Mesendoderm (in vitro differentiated cells): Measurements from ENCODE around the gene CAMSAP3. TPM values are rescaled to one million over a fixed set of nuclear protein-coding genes. Genes with fewer than 3 reads are reported as not detected.

Experiments
- DNase-seq: peaks from one replicate; pipeline ENCODE4 v3.0.0; 2013
- H2AK5ac ChIP-seq: 2 replicates; pipeline ENCODE4 v1.6.1; 2013; ENCODE audit warnings: low read length, inconsistent platforms
- H2BK120ac ChIP-seq: 2 replicates; pipeline ENCODE4 v1.6.1; 2013; ENCODE audit warnings: low read depth, mild to moderate bottlenecking, low read length, moderate library complexity, mixed read lengths
- H2BK15ac ChIP-seq: replicated peaks from 2 replicates; pipeline ENCODE4 v1.6.1; 2013; ENCODE audit warnings: low read depth, mild to moderate bottlenecking, moderate library complexity
- H2BK5ac ChIP-seq: 2 replicates; pipeline ENCODE4 v1.6.1; 2013; ENCODE audit warnings: low read length, inconsistent platforms
- H3K18ac ChIP-seq: 2 replicates; pipeline ENCODE4 v1.6.1; 2013; ENCODE audit warnings: mild to moderate bottlenecking, low read length, mixed read lengths
- H3K23ac ChIP-seq: one replicate; pipeline ENCODE4 v1.6.1; 2013; ENCODE audit warnings: low read length
- H3K27ac ChIP-seq: 2 replicates; pipeline ENCODE4 v1.5.1; 2013; ENCODE audit warnings: low read depth, mild to moderate bottlenecking, inconsistent platforms, low read length, moderate library complexity
- H3K27me3 ChIP-seq: 2 replicates; pipeline ENCODE4 v1.6.1; 2013; ENCODE audit warnings: low read length, control low read depth, mild to moderate bottlenecking, inconsistent platforms; ENCODE audit not compliant: insufficient read depth, poor library complexity
- H3K36me3 ChIP-seq: 2 replicates; pipeline ENCODE4 v1.6.1; 2013; ENCODE audit warnings: low read length, inconsistent platforms; ENCODE audit not compliant: control insufficient read depth, insufficient read depth
- H3K4ac ChIP-seq: one replicate; pipeline ENCODE4 v1.6.1; 2013; ENCODE audit warnings: low read depth, mild to moderate bottlenecking, low read length, moderate library complexity
- H3K4me1 ChIP-seq: 2 replicates; pipeline ENCODE4 v1.6.1; 2013; ENCODE audit warnings: low read depth, low read length, inconsistent platforms; ENCODE audit not compliant: control insufficient read depth
- H3K4me2 ChIP-seq: 2 replicates; pipeline ENCODE4 v1.6.1; 2013; ENCODE audit warnings: low read length
- H3K4me3 ChIP-seq: 2 replicates; pipeline ENCODE4 v1.5.1; 2013; ENCODE audit warnings: mild to moderate bottlenecking, low read length
- H3K56ac ChIP-seq: one replicate; pipeline ENCODE4 v1.6.1; 2013; ENCODE audit warnings: low read length
- H3K79me1 ChIP-seq: 2 replicates; pipeline ENCODE4 v1.6.1; 2013; ENCODE audit warnings: low read length, inconsistent platforms
- H3K79me2 ChIP-seq: 2 replicates; pipeline ENCODE4 v1.6.1; 2013; ENCODE audit warnings: mild to moderate bottlenecking, low read length; ENCODE audit not compliant: control insufficient read depth, insufficient read depth
- H3K9ac ChIP-seq: 2 replicates; pipeline ENCODE4 v1.6.1; 2013; ENCODE audit warnings: low read length, inconsistent platforms
- H4K5ac ChIP-seq: one replicate; pipeline ENCODE4 v1.6.1; 2013; ENCODE audit warnings: low read length
- H4K8ac ChIP-seq: one replicate; pipeline ENCODE4 v1.6.1; 2013; ENCODE audit warnings: low read depth, mild to moderate bottlenecking, control low read depth, low read length, moderate library complexity
- WGBS: extraction: QIAGEN DNeasy Blood & Tissue Kit; methylation state at CpG from one replicate; pipeline ENCODE4 v1.1.7; 2013; ENCODE audit warnings: low lambda C conversion rate, missing lambda C conversion rate; ENCODE audit not compliant: insufficient coverage; ENCODE audit errors: extremely low coverage; 5-methylcytosine and 5-hydroxymethylcytosine counted together
- small RNA-seq: library from polyadenylated mRNA; stranded (forward); fragments of <200 nt; extraction: miRNeasy Mini kit (QIAGEN cat#:217004); gene quantifications from one replicate; pipeline ENCODE3, GENCODE V24; 2013; ENCODE audit not compliant: insufficient read depth

The CAMSAP3 gene

DNA sequence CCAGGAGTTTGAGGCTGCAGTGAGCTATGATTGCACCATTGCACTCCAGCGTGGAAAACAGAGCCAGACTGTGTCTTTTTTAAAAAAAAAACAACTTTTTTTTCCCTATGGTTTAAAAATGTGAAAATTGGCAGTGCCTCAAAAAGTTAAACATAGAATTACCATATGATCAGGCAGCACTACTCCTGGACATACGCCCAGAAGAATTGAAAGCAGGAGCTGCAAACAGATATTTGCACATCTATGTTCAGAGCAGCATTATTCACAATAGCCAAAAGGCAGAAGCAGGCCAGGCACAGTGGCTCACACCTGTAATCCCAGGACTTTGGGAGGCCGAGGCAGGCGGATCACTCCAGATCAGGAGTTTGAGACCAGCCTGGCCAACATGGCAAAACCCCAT lies 69.4 kb downstream of the CAMSAP3 start:
- Histone ChIP-seq H3K23ac (no peak overlapping the region), H3K79me2 (no peaks in the 10 kb centered on the region), H4K5ac (no peak overlapping the region), H4K8ac (no peak overlapping the region), H2BK5ac (no peak overlapping the region), H3K18ac (no peak overlapping the region), H2BK15ac (no peak overlapping the region), H3K27ac (no peak overlapping the region), H3K4me3 (no peak overlapping the region), H3K4ac (no peak overlapping the region), H3K9ac (no peak overlapping the region), H3K27me3 (no peaks in the 10 kb centered on the region), H3K56ac (no peak overlapping the region), H3K79me1 (no peaks in the 10 kb centered on the region), H3K36me3 (no peaks in the 10 kb centered on the region), H3K4me2 (no peak overlapping the region), H2AK5ac (no peak overlapping the region), H2BK120ac (no peak overlapping the region), H3K4me1 (no peaks in the 10 kb centered on the region)
- DNase-seq, result no peak
- no CpG with 5 or more reads among the region's 4 CpGs for WGBS

Small RNA genes within 50 kb of the gene (small RNA-seq; reads per million reads assigned to genes)
- not detected for gene MIR6792
